HepG2 (cell line): ENCODE data around the gene TATDN2. TPM values are rescaled to one million over a fixed set of nuclear protein-coding genes. Genes with fewer than 3 reads are reported as not detected.

ENCODE experiments used
- CEBPG ChIP-seq: IDR thresholded peaks from 2 replicates; pipeline ENCODE4 v1.6.1; 2016
- HMGA1 ChIP-seq: sonication (generic); formaldehyde crosslinking; conservative IDR thresholded peaks from 2 replicates; pipeline ENCODE4 v1.4.0; 2020; ENCODE audit warnings: missing genetic modification reagents
- HNF4A ChIP-seq: sonication (generic); formaldehyde crosslinking; IDR thresholded peaks from 2 replicates; pipeline ENCODE4 v1.4.0; 2020; ENCODE audit warnings: missing genetic modification reagents
- MIER2 ChIP-seq: IDR thresholded peaks from 2 replicates; pipeline ENCODE4 v1.6.1; 2016; ENCODE audit warnings: missing biosample characterization, missing genetic modification reagents
- PPARG ChIP-seq: conservative IDR thresholded peaks from 2 replicates; pipeline ENCODE4 v1.6.1; 2016; ENCODE audit warnings: missing biosample characterization, missing genetic modification reagents
- SKI ChIP-seq: fragments of 450-650 bp; IDR thresholded peaks from one replicate; pipeline ENCODE4 v1.6.1; 2018; ENCODE audit warnings: mild to moderate bottlenecking; ENCODE audit not compliant: partially characterized antibody
- ZBTB26 ChIP-seq: IDR thresholded peaks from 2 replicates; pipeline ENCODE4 v1.6.1; 2016; ENCODE audit warnings: missing compliant biosample characterization, missing genetic modification reagents, borderline replicate concordance
- ZKSCAN1 ChIP-seq: fragments of 150-350 bp; IDR thresholded peaks from 2 replicates; pipeline ENCODE4 v1.6.1; 2014; ENCODE audit warnings: low read length
- ZKSCAN8 ChIP-seq: IDR thresholded peaks from 2 replicates; pipeline ENCODE4 v1.6.1; 2016; ENCODE audit warnings: borderline replicate concordance, missing genetic modification reagents, missing compliant biosample characterization
- ZNF256 ChIP-seq: sonication (generic); formaldehyde crosslinking; conservative IDR thresholded peaks from 2 replicates; pipeline ENCODE4 v1.4.0; 2020; ENCODE audit warnings: missing genetic modification reagents
- ZNF572 ChIP-seq: sonication (generic); formaldehyde crosslinking; IDR thresholded peaks from 2 replicates; pipeline ENCODE4 v1.5.1; 2020; ENCODE audit warnings: mild to moderate bottlenecking, missing genetic modification reagents
- ZNF737 ChIP-seq: sonication (generic); formaldehyde crosslinking; IDR thresholded peaks from 2 replicates; pipeline ENCODE4 v1.5.0; 2020; ENCODE audit warnings: missing genetic modification reagents, mild to moderate bottlenecking, borderline replicate concordance
- ZNF749 ChIP-seq: sonication (generic); formaldehyde crosslinking; IDR thresholded peaks from 2 replicates; pipeline ENCODE4 v1.8.0; 2022; ENCODE audit warnings: mild to moderate bottlenecking, missing genetic modification reagents, moderate library complexity, borderline replicate concordance
- ZNF841 ChIP-seq: sonication (generic); formaldehyde crosslinking; IDR thresholded peaks from 2 replicates; pipeline ENCODE4 v1.8.1; 2023; ENCODE audit warnings: missing genetic modification reagents, borderline replicate concordance
- polyA plus RNA-seq, 8 experiments: library from polyadenylated mRNA; depleted of rRNA in 3 of 8; stranded (reverse) in 7 of 8; unstranded in 1 of 8; fragments of >200 nt; fragmentation: Illumina TruSeq in 4 of 8; extraction: Trizol in 4 of 8; gene quantifications; 2 replicates each; pipeline versions ENCODE4 v1.2.1 to v1.2.3, GENCODE V29; 2011 to 2016; ENCODE audit warnings: low read depth in 4 of 8, missing spikeins in 1 of 8, mixed read lengths in 1 of 8; ENCODE audit not compliant: insufficient read depth in 1 of 8
- total RNA-seq, 5 experiments: library from RNA; depleted of rRNA; stranded (reverse); fragments of >200 nt; fragmentation: Illumina TruSeq; extraction: Trizol; gene quantifications; 2 replicates each; pipeline ENCODE4 v1.2.3, GENCODE V29; 2016; ENCODE audit warnings: low read depth in 1 of 5
- TF ChIP-seq, protein P1 (sequence below): sonication (generic); formaldehyde crosslinking; IDR thresholded peaks from 2 replicates; pipeline ENCODE4 v1.5.0; 2020; ENCODE audit warnings: mild to moderate bottlenecking, missing genetic modification reagents, borderline replicate concordance
- TF ChIP-seq, protein P2 (sequence below): IDR thresholded peaks from 2 replicates; pipeline ENCODE4 v1.6.1; 2012; ENCODE audit warnings: low read depth, low read length, improper control_type of control experiment
- TF ChIP-seq, protein P3 (sequence below): sonication (generic); formaldehyde crosslinking; IDR thresholded peaks from 2 replicates; pipeline ENCODE4 v1.5.0; 2020; ENCODE audit warnings: mild to moderate bottlenecking, missing genetic modification reagents, borderline replicate concordance

The TATDN2 gene
- total and polyA plus RNA-seq, 2 of the 13 experiments (the other 11 are each of a cell fraction or from before 2014, with no cell fraction given) = 12.1 to 21.9 TPM

DNA sequence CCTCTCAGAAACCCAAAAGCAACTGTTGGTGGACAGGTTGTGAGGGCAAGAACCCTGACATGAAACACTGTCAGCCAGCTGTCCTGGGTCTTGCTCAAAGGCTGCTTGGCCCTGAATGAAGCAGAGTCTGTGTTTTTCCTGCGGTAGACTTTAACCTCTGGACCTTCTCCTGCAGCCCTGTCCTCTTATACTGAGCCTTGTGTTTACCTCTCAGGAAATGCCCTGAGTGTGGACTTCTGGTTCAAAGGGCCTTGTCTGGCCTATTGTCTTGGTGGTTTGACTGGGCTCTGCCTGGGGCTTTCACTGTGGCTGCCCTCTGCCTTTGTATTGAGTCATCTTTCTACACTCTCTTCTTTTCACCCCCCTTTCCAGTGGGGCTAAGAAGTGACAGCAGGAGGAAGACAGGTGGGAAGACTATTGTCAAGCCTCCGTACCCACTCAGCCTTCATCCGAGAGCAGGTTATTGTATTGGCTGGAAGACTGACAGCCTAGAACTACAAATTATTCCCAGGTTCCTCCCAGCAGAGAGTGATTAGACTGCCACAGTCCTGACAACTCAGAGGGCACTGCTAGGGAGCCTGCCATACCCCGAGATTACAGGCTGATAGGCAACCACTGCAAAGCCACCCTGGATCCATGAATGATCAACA is 69.2 kb downstream of the TATDN2 start (continued):
- TF ChIP-seq HMGA1 (CRISPR knock-in tag) (no peak), ZNF256 (CRISPR knock-in tag) (no peak), ZNF841 (no peak), SKI (peak; percentile 89), MIER2 (CRISPR knock-in tag) (peak; percentile 75), ZBTB26 (CRISPR knock-in tag) (no peak), HNF4A (peak; percentile 100), ZKSCAN8 (CRISPR knock-in tag) (peak; percentile 68; the same call in 1 of the 2 replicates), CEBPG (peak; percentile 47), PPARG (CRISPR knock-in tag) (peak; percentile 88), ZNF572 (CRISPR knock-in tag) (no peak), ZKSCAN1 (no peak), ZNF737 (CRISPR knock-in tag) (no peak), ZNF749 (CRISPR knock-in tag) (no peak)
- TF ChIP-seq, protein P1, sequence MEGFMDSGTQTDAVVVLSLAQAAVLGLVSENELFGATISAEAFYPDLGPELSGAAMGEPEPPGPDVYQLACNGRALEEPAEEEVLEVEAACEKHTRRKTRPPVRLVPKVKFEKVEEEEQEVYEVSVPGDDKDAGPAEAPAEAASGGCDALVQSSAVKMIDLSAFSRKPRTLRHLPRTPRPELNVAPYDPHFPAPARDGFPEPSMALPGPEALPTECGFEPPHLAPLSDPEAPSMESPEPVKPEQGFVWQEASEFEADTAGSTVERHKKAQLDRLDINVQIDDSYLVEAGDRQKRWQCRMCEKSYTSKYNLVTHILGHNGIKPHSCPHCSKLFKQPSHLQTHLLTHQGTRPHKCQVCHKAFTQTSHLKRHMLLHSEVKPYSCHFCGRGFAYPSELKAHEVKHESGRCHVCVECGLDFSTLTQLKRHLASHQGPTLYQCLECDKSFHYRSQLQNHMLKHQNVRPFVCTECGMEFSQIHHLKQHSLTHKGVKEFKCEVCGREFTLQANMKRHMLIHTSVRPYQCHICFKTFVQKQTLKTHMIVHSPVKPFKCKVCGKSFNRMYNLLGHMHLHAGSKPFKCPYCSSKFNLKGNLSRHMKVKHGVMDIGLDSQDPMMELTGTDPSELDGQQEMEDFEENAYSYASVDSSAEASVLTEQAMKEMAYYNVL (CRISPR knock-in tag) = peak; percentile 85
- TF ChIP-seq, protein P2, sequence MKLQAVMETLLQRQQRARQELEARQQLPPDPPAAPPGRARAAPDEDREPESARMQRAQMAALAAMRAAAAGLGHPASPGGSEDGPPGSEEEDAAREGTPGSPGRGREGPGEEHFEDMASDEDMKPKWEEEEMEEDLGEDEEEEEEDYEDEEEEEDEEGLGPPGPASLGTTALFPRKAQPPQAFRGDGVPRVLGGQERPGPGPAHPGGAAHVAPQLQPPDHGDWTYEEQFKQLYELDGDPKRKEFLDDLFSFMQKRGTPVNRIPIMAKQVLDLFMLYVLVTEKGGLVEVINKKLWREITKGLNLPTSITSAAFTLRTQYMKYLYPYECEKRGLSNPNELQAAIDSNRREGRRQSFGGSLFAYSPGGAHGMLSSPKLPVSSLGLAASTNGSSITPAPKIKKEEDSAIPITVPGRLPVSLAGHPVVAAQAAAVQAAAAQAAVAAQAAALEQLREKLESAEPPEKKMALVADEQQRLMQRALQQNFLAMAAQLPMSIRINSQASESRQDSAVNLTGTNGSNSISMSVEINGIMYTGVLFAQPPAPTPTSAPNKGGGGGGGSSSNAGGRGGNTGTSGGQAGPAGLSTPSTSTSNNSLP = no peak
- TF ChIP-seq, protein P3, sequence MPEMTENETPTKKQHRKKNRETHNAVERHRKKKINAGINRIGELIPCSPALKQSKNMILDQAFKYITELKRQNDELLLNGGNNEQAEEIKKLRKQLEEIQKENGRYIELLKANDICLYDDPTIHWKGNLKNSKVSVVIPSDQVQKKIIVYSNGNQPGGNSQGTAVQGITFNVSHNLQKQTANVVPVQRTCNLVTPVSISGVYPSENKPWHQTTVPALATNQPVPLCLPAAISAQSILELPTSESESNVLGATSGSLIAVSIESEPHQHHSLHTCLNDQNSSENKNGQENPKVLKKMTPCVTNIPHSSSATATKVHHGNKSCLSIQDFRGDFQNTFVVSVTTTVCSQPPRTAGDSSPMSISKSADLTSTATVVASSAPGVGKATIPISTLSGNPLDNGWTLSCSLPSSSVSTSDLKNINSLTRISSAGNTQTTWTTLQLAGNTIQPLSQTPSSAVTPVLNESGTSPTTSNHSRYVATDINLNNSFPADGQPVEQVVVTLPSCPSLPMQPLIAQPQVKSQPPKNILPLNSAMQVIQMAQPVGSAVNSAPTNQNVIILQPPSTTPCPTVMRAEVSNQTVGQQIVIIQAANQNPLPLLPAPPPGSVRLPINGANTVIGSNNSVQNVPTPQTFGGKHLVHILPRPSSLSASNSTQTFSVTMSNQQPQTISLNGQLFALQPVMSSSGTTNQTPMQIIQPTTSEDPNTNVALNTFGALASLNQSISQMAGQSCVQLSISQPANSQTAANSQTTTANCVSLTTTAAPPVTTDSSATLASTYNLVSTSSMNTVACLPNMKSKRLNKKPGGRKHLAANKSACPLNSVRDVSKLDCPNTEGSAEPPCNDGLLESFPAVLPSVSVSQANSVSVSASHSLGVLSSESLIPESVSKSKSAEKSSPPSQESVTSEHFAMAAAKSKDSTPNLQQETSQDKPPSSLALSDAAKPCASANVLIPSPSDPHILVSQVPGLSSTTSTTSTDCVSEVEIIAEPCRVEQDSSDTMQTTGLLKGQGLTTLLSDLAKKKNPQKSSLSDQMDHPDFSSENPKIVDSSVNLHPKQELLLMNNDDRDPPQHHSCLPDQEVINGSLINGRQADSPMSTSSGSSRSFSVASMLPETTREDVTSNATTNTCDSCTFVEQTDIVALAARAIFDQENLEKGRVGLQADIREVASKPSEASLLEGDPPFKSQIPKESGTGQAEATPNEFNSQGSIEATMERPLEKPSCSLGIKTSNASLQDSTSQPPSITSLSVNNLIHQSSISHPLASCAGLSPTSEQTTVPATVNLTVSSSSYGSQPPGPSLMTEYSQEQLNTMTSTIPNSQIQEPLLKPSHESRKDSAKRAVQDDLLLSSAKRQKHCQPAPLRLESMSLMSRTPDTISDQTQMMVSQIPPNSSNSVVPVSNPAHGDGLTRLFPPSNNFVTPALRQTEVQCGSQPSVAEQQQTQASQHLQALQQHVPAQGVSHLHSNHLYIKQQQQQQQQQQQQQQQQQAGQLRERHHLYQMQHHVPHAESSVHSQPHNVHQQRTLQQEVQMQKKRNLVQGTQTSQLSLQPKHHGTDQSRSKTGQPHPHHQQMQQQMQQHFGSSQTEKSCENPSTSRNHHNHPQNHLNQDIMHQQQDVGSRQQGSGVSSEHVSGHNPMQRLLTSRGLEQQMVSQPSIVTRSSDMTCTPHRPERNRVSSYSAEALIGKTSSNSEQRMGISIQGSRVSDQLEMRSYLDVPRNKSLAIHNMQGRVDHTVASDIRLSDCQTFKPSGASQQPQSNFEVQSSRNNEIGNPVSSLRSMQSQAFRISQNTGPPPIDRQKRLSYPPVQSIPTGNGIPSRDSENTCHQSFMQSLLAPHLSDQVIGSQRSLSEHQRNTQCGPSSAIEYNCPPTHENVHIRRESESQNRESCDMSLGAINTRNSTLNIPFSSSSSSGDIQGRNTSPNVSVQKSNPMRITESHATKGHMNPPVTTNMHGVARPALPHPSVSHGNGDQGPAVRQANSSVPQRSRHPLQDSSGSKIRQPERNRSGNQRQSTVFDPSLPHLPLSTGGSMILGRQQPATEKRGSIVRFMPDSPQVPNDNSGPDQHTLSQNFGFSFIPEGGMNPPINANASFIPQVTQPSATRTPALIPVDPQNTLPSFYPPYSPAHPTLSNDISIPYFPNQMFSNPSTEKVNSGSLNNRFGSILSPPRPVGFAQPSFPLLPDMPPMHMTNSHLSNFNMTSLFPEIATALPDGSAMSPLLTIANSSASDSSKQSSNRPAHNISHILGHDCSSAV (CRISPR knock-in tag) = 0 out of 2 replicates have a peak, but pooled peaks have one; percentile 38
